GM19043 (cell line): ENCODE data around the gene OR51B2.

Source experiments
- ATAC-seq: cut with Tn5 transposase; IDR thresholded peaks from one replicate; pipeline ENCODE4 v1.9.1; 2021; ENCODE audit warnings: low read depth; ENCODE audit not compliant: unreplicated experiment

OR51B2 gene

GRCh38 chr11:5284637-5285036 is 39.5 kb downstream of the OR51B2 start:
- no peak for ATAC-seq

GRCh38 chr11:5283882-5284281 is 40.2 kb downstream of the OR51B2 start:
- no peak for ATAC-seq

- ATAC-seq, result no peak
Observed at GRCh38 chr11:5283086-5283485, 41.0 kb downstream of the OR51B2 start.

- ATAC-seq, result no peak
Observed at GRCh38 chr11:5282628-5283027, 41.5 kb downstream of the OR51B2 start.

- no peak for ATAC-seq
Observed at GRCh38 chr11:5281596-5281995, 42.5 kb downstream of the OR51B2 start.

- peak; percentile 96 for ATAC-seq
Observed at GRCh38 chr11:5280582-5281102, 43.5 kb downstream of the OR51B2 start.

GRCh38 chr11:5279471-5280090 is 44.5 kb downstream of the OR51B2 start:
- ATAC-seq, result no peak

GRCh38 chr11:5277807-5278382 is 46.2 kb downstream of the OR51B2 start:
- peak; percentile 46 for ATAC-seq

GRCh38 chr11:5276697-5277096 is 47.4 kb downstream of the OR51B2 start:
- ATAC-seq, result no peak

GRCh38 chr11:5275369-5276110 is 48.6 kb downstream of the OR51B2 start:
- ATAC-seq, result no peak

GRCh38 chr11:5274395-5274794 is 49.7 kb downstream of the OR51B2 start:
- ATAC-seq, result no peak
